HG03066 (cell line): Measurements from ENCODE around the gene MKX.
"Not testable (repeated sequence)": the region's sequence is repeated elsewhere in the genome, so short reads cannot be mapped to it uniquely, and the experiment has no call there.

Experiments
- ATAC-seq: cut with Tn5 transposase; IDR thresholded peaks from one replicate; pipeline ENCODE4 v1.9.1; 2021; ENCODE audit warnings: low read depth; ENCODE audit not compliant: unreplicated experiment

MKX gene

DNA sequence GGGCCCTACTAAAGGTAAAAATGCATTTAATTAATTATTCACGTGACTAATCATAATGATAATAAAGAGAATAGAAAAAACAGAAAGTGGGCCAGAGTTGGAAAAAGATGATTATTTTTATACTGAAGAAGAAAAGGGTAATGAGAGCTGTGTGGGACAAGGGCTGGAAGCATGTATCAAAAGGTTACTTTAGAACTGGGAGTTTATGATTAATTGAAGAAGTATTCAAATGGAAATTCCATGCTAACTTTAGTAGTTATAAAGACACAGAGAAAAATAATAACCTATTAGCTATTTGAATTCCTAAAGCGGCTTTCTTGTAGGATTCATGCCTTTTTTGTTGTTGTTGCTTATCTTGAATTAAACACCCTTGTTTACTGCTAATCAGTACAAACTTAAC lies 49.9 kb downstream of the MKX start:
- no peak for ATAC-seq

DNA sequence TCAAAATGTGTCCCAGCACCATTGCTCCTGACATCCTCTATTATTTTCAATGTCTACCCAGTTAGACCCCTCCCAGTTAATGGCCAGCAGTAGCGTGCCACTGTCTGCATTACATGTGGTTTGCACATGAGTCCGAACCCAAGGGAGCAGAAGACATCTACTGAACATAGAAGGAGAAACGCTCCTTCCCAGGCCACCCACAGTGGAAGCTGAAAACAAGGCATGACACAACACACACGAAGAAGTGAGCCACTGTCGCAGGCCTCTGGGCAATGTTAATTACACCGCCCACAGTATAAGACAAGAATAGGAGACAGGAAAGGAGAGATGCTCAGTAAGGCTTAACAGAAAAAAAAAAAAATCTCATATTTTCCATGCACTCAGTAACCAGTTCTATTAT lies 50.5 kb downstream of the MKX start:
- ATAC-seq = no peak

DNA sequence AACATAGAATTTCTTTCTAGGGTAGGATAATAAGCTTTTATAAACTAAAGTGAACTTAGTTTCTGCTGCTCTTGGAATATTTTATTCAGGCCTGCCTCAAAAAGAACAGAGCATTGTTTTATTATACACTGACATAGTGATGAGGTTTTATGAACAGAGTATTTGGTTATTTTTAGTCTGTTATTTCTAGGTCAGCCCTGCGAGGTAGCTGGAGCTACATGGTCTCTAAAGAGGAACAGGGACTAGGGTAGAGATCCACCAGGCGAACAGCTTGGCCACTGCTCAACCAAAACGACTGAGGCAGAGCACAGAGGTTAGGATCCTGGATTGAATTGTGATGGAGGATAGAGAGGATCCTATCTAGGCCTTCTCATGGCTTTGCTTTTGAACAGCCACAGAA lies 53.0 kb downstream of the MKX start:
- ATAC-seq = no peak

DNA sequence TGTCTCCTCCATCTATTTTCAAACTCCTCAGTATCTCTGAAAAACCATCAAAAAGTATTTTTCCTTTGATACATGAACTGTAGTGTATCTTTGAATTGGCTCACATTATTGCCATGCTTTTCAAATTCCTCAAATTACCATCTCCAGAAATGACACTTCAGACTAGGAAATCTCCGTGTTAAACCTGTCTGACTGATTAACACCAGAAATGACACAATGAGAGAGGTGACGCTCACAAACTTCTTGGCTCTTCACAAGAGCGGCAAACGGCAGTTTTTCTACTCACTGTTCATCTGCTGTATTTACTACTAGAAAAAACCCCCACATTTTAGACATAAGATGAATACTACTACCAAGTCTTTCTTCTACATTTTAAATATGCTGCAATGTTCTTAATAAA lies 56.6 kb downstream of the MKX start:
- ATAC-seq = no peak

DNA sequence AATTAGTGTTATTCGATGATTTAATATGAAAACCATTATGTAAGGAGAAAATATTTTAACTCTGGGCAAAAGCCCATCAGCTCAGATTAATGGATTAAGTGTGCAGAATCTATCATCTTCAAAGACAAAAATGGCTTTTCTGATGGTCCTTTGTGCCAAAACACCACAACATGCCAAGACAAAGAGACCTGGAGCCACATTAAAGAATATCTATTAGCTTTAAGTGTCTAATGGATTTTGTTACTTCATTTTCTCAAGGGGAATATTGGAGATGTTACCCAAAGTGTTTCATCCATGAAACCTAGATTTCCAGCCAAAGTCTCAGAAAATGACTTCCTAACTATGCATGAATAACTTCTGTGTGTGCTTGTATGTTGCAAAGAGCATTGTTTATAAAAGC lies 57.3 kb downstream of the MKX start:
- ATAC-seq = no peak

DNA sequence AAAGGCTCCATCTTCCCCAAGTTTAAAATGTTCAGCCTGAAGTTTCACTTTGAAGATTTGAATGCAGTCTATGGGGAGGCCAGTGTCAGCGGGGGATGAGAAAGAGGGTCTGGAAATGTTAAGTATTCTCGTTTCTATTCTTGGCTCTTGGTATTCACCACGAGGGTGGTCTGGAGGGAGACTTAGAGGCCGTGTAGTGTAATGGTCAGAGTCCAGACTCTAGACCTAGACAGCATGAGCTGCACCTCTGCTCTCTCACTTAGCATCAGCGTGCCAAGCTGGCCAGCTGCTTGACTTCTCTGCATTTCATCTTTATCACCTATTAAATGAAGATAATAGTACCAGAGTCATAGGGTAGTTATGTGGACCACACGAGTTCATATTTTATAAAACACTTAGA lies 57.9 kb downstream of the MKX start:
- no peak for ATAC-seq

DNA sequence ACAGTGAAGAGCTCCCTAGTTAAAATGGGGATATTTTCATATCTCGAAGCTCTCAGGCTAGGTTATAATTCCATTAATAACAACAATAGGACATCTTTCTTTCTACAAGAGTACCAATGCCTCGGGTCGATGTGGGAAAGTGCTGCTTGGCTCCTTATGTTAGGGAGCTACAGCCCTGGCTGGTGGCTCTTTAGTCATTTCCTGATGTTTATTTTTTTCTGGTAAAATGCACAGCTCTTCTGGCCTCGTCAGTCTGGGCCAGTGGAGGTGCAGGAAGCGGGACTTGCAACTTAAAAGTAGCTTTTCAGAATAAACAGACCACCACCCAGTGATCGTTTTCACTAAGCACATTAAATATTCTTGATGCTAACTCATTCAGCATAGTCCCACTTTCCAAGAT lies 58.3 kb downstream of the MKX start:
- no peak for ATAC-seq

DNA sequence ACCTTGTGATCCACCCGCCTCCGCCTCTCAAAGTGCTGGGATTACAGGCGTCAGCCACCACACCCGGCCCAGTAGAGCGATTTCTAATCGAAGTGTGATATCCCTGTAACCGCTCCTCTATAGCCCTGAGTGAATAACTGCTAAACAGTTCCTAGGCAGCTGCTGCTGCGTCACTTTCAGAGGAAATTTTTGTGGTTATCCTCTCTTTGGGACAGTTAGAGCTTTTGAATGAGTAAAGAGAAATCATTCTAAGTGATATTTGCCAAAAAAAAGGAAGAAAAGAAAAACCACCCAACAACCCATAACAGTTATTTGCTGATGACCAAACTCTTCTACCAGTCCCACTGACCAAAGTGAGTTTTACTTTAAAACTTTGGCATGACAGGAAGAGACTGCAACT lies 59.9 kb downstream of the MKX start:
- no peak for ATAC-seq

DNA sequence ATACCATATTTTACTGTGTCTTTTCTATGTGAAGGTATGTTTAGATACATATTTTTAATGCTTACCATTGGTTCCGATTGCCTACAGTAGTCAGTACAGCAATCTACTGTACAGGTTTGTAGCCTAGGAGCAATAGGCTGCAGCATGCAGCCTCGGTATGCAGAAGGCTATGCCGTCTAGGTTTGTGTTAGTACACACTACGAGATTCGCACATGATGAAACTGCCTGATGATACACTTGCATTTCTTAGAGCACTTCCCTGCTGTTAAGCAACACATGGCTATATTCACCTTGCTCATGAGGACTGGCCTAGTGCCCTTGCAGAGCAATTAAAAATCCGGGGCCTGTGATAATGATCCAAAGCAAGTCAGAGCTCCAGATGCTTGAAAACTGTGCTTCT lies 62.4 kb downstream of the MKX start:
- no peak for ATAC-seq

DNA sequence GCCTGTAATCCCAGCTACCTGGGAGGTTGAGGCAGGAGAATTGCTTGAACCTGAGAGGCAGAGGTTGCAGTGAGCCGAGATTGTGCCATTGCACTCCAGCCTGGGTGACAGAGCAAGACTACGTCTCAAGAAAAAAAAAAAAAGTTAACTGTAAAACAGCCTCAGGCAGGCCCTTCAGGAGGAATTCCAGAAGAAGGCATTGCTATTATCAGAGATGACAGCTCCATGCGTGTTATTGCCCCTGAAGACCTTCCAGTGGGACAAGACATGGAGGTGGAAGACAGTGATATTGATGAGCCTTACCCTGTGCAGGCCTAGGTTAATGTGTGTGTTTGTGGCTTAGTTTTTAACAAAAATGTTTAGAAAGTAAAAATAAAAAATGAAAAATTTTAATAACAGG lies 63.8 kb downstream of the MKX start:
- not testable (repeated sequence) for ATAC-seq

DNA sequence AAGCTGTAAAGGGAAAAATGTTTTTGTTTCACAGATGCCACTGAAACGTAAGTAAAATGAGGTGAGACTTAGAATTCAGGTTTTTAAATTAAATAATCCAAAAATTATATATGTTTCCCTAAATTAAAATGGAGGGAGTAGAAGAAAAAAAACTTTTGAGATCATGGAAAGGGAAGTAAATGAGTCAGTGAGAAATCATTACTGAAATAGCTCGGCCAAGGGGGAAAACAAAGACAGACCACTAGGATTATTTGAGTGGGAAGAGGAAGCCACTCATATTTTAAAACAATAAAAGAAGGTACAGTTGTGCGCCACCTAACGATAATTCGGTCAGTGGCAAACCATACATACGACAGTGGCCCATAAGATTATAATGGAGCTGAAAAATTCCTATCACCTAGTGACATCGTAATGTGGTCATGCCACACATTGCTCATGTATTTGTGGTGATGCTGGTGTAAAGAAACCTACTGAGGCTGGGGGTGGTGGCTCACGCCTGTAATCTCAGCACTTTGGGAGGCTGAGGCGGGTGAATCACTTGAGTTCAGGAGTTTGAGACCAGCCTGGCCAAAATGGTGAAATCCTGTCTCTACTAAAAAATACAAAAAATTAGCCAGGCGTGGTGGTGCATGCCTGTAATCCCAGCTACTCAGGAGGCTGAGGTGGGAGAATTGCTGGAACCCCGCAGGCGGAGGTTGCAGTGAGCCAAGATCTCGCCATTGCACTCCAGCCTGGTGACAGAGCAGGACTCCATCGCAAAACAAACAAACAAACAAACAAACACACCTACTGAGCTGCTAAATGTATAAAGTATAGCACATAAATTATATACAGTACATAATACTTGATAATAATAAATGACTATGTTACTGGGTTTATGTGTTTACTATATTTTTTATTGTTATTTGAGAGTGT lies 64.7 kb downstream of the MKX start:
- ATAC-seq = no peak

DNA sequence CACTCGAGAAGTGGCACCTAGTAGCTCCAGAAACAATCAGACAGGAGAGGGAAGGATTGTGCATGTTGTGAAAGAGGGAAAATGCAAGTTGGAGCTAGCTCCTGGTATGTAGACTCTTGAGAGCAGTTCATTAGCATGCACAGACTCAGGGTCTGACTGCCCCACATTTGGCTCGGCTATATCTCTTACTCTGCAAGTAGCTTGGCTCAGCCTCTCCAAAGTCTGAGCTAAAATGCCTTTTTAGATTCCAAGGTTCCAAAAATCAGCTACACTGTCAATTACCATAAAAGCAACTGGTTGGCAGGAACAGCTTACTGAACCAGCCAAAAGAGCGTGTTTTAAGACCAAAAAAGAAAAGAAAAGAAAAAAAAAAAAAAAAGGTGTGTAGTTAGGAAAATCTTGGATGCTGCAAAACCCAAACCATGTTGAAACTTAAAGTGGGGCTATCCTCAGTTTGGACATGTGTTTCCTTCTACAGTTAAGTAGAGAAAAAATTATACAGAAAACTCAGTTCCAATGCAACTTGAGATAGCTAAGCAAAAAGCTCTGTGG lies 65.5 kb downstream of the MKX start:
- ATAC-seq = no peak

DNA sequence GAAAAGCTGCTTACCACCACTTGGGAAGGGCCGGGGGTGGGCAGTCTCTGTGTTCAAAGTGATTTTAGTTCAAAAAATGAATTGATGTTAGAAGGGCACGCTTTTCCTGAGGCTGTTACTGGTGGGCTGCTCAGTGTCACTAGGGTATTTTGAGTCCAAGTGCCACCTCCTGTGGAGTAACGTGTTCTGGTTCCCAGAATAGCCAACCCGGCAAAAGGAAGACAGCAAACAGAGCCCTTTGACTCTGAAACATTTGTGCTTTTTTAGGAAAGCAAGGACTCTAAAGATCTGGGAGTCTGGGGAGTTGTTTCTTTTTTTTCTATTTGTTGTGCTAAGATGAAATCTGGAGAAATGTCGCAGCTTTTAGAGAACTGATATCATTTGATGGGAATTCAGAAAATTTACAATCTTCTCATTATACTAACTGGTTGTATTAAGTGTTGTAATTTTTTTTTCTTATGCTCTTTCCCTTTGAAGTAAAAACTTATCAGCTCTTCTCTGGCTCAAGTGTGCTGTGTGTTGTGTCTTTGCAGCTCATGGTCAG lies 66.2 kb downstream of the MKX start:
- ATAC-seq = no peak

DNA sequence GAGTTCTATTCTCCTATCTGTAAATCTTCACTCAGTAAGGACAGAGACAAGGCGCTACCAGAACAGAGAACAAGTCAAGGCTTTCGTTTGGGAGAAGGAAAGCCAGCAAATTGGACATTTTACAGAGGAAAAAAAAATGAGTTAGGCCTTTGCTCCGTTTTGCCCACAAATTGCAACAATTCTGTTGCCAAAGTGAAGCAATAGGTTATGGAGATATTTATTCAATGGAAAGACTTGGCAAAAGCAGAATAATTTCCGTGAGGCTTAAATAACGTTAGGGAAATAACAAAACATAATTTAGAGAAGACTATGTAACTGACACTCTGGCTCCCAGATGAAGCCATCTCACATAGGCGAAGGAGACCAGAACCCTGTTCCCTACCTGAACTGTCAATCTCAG lies 67.5 kb downstream of the MKX start:
- ATAC-seq = no peak

DNA sequence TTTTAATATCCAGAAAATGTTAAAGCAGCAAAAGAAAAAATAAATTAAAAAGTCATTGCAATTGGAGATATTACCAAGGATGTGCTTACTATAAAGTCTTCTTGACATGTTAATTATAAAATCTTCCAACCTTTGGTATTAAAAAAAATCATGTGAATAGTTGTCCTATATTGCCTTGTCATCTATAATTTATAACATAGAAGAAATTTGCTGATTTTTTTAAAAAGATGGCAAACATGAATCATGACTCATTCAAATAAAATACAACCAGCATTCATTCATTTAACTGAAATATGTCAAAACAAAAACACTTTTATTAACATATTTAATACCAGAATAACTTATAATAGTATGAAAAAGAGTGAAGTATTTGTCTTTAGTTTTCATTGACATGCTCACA lies 72.6 kb downstream of the MKX start:
- no peak for ATAC-seq

DNA sequence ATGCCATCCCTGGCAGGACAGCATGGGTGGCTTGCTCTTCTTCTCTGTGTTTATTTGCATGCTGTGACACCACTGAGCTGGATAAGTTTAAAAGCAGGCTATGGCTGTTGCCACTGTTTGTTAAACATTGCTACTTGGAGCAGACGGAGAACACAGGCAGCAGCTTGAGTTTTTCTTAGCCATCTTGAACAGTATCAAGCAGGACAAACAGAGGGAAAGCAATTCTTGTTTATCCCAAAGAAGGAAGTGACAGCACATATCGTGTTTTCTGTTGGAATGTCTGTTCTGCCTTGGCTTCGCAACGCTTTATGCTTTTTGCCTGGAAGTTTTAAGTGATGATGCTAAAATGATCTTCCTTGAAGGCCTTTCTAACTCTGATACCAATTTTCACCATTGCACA lies 73.8 kb downstream of the MKX start:
- ATAC-seq = no peak

DNA sequence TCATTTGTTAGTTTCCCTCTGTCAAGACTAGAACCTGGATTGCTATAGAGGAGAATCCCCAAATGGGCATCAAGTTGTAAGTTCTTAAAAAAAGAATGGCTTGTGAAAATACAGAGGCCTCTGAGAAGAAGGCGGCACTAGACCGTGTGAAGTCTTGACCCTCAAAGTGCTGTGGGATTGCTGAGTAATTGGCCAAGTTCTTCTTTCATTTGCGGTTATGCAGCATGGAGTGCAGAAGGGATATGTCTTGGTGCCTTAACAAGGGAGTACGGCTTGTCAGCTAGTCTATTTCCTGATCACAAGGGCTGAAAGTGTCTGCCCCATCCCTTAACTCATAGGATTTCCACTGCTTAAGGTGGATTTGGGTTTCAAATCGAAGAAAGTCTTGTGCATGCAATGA lies 81.2 kb downstream of the MKX start:
- ATAC-seq = no peak

DNA sequence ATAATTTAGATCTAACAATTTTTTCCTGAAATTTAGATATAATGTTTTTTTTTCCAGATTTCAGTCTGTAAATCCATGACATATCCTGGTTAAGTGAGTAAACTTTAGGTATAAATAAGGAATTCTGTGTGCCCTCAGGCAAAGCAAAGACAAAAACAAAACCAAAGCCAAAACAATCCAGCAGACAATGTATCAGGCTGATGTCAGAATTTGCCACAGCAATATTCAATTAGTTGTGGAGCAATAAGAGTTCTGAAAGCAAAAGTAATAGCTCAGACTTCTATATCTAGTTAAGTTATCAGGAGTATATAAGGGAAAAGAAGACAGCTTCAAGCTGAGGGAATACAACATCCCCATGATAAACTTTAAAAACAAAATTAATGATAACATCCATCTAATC lies 82.0 kb downstream of the MKX start:
- ATAC-seq = no peak

DNA sequence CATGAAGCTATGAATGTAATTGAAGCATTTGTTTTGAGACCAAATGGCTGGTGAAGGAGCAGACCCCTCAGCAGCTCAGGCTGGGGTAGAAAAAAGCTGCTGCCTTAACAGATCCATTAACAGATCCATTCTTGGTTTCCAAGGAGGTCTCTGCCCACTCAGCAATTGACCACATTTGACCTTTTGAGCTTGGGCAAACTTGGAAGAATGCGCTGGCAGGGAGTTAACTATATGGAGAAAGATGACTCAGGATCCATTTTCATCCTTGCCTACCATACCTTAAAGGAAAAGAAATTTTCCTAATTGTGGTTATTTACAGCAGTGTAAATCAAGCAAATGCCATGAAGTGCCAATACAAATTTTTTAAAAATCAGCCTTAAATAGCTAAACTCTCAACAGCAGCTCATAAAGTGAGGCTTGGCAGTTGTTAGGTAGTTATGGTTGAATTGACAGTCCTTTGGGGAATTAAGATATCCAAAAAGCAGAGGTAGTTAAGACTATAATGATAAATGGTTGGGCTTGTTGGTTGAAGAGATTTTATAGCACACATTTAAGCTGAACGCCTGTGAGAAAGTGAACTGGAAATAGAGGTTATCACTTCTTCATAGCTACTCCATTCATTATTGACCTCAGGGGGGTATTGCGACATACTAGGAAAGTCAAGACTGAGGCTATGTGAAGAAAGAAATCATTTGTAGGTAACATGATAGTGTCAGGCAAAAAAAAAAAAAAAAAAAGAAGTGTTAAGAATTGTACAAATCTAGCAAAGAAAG lies 83.9 kb downstream of the MKX start:
- no peak for ATAC-seq

DNA sequence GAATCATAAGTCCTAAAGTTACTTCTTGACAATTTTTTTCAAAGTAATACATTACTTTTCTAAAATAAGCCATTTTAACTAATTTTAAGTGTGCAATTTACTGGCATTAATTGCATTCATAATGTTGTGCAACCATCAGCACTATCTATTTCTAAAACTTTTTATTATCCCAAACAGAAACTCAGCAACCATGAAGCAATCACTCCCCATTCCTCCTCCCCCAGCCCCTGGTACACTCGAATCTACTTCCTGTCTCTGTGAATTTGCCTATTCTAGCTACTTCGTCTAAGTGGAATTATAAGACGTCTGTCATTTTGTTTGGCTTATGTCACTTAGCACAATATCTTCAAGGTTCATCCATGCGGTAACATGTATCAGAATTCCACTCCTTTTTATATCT lies 84.9 kb downstream of the MKX start:
- ATAC-seq = no peak

DNA sequence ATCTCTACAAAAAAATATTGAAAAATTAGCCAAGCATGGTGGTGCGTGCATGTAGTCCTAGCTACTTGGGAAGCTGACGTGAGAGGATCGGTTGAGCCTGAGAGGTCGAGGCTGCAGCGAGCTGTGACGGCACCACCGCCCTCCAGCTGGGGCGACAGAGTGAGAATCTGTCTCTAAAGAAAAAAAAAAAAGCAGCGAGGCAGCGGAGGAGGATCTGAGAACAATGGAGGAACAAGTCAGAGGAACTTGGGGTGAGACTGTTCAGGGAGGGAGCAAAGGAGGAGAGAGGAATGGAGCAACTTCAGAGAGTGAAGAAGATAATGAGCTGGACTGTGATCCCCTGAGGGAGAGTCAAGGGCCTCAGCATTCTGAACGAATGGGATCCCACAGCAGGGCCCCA lies 85.4 kb downstream of the MKX start:
- ATAC-seq = no peak
